Embryonic facial prominence (tissue), 1 donor: ENCODE data around the gene TRIM2.

Experiments used
- DNase-seq: peaks from one replicate; pipeline ENCODE4 v3.0.0-alpha.2; 2016; ENCODE audit errors: extremely low spot score

Gene TRIM2

GRCh38 chr4:153372967-153373562 lies 168.8 kb downstream of the TRIM2 start:
- no peak for DNase-seq

- DNase-seq: no peak
Observed at GRCh38 chr4:153374442-153374841, 170.2 kb downstream of the TRIM2 start.

DNA sequence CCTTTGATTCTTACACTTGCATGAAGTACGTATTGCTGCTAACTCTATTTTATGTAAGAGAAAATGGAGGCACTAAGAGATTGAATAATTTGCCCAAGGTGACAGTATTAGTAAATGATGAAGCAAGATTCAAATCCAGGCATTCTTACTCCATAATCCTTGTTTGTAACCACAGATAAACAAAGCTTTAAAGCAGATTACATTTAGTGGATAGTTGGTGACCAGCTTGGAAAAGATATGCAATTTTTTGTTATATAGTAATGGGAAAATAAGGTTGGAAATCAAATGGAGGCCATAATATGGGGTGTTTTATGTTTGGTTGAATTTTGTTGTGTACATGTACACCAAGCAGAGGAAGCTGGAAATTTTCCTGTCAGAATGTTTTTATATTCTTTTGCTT lies 171.1 kb downstream of the TRIM2 start:
- no peak for DNase-seq

GRCh38 chr4:153383131-153383530 lies 178.9 kb downstream of the TRIM2 start:
- no peak for DNase-seq

DNA sequence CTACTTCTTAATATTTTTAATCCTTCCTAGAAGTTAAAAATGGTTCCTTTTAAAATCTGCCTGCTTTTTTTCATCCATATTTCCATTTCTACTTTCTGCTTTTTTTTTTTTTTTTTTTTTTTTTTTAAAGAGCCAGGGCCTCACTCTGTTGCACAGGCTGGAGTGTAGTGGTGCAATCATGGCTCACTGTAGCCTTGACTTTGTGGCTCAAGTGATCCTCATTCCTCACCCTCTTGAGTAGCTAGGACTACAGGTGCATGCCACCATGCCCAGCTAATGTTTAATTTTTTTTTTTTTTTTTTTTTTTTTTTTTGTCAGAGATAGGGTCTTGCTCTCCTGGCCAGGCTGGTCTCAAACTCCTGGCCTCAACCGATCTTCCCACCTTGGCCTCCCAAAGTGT lies 179.9 kb downstream of the TRIM2 start:
- DNase-seq: no peak

DNA sequence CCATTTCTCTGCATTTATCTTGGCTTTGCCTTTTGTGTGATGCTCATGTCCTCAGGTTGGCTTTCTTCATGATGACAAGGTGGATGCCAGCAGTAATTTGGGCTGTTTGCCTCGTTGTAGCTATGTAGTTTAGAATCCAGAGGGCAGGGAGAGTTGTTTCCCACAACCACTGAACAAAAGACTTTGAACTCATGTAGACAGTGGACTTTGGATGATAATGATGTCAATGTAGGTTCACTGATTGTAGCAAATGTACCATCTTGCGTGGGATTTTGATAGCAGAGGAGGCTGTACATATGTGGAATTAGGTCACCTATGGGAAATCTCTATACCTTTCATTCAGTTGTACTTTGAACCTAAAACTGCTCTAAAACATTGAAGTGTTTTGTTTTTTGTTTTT lies 181.5 kb downstream of the TRIM2 start:
- no peak for DNase-seq

GRCh38 chr4:153387981-153388380 lies 183.7 kb downstream of the TRIM2 start:
- no peak for DNase-seq
